Measurements from ENCODE around the gene CCDC157.

DNA sequence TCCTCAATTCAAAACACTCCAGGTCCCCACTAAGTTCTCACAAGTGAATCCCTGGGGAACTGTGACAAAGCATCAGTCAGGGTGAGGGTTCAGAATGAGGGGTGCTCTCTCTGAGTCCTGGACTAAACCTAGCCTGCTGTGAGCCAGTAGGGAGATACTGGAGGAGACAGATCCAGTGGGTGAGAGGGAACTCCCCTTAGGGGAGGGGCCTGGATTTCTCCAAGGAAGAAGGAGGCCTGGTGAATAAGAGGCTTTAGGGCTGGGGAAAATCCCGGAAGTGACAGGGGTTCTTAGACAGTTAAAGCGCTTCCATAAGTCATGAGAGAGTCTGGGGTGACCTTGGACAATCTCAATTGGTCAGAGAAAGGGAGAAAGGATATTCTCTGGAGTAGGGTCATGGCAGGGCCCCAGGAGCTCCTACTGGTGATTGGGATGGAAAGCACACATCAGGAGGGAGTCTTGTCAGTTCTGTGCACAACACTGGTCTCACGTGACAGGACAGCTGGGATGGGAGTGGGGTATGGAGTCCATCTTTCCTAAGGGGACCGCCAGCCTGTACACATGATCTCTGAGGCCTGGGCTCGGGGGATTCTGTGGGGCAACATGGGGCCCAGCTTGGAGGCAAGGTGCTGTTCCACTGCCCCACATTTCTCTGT is 31.6 kb upstream of the CCDC157 start:
- TF ChIP-seq POLR2AphosphoS5 (IDR thresholded peaks at IDR 0.05) (no peak), POLR2A (IDR thresholded peaks at IDR 0.05) (no peak), EP300 (IDR thresholded peaks at IDR 0.05) (no peak)
- TF ChIP-seq, protein P1, sequence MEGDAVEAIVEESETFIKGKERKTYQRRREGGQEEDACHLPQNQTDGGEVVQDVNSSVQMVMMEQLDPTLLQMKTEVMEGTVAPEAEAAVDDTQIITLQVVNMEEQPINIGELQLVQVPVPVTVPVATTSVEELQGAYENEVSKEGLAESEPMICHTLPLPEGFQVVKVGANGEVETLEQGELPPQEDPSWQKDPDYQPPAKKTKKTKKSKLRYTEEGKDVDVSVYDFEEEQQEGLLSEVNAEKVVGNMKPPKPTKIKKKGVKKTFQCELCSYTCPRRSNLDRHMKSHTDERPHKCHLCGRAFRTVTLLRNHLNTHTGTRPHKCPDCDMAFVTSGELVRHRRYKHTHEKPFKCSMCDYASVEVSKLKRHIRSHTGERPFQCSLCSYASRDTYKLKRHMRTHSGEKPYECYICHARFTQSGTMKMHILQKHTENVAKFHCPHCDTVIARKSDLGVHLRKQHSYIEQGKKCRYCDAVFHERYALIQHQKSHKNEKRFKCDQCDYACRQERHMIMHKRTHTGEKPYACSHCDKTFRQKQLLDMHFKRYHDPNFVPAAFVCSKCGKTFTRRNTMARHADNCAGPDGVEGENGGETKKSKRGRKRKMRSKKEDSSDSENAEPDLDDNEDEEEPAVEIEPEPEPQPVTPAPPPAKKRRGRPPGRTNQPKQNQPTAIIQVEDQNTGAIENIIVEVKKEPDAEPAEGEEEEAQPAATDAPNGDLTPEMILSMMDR (IDR thresholded peaks at IDR 0.05), result no peak

Measured in suprapubic skin (tissue), 4 donors.